Activated CD4-positive, CD25-positive, alpha-beta regulatory T cell treated with anti-CD3 and anti-CD28 coated beads, Interleukin-2, amount 50 U/mL, for 72 hours (primary cell): Measurements from ENCODE around the gene MAB21L4.

Experiments used
- DNase-seq: peaks from one replicate; pipeline ENCODE4 v3.0.0; 2021

MAB21L4 gene

GRCh38 chr2:240876475-240877251 lies 19.3 kb downstream of the MAB21L4 start:
- DNase-seq: no peak

- no peak for DNase-seq
Observed at GRCh38 chr2:240876035-240876474, 19.9 kb downstream of the MAB21L4 start.

DNA sequence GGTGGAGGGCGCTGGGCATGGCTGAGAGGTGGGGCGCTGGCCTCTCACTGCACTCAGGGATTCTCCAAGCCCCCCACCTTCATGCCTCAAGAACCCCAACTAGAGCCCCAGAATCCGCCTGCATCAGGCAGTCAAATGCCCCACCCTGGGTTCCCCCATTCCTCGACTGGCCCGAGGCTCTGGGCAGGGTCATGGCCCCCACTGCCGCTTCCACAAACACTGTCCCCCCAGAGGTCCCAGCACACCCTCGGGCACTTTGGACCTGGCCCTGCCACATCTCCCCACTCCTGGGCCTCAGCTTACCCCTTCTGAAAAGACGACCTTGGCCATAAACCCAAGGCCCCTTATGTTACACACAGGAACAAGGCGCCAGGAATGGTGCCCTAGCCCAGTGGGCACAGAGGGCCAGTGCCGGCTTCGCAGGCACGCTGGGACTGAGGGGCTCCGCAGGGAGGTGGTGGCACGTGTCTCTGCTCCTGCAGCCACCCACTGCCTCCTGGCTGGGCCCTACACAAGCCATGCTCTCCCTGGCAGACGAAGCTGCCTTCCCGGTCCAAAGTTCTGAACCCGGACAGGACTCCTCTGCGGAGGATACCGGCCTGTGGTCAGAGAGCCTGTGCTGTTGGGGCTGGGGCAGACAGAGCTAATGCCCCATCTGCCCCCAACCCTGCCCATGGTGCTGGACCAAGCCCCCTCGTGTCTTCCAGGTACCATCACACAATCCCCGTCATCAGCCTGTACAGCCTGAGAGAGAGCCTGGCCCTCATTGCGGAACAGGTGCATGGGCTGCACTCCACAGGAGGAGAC lies 20.5 kb downstream of the MAB21L4 start:
- DNase-seq: no peak

- no peak for DNase-seq
Observed at GRCh38 chr2:240874715-240875227, 21.2 kb downstream of the MAB21L4 start.

GRCh38 chr2:240873805-240874714 lies 21.9 kb downstream of the MAB21L4 start:
- no peak for DNase-seq

DNA sequence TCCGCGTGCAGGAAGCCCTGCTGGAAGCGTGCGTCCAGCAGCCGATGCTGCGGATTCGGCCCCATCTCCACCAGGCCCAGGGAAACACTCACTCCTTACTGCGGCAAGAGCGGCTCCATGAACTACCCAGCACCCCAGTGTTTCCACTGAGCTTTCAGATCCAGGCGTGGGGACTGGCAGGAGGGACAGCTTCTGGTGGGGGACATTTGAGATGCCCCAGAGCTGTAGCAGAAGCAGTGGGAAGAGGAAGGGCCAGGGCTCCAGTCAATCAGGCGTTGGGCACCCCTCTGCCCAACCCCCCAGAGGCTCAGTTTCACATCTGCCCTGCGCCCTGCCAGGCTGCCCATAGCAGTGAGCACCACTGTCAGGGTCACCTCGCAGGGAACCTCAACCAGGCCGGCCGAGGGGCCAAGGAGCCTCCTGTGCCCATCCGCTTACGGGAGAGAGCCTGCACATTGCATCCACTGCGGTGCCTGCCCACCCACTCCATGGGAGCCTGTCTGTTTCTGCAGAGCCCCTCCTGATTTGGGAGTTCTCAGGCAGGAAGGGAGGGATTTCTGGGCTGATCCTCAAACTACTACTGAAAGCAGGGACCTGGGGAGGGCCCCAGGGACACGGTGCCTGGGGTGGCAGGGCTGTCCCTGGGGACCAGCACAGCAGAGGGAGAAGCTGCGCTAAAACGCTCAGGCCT lies 22.7 kb downstream of the MAB21L4 start:
- DNase-seq: no peak

GRCh38 chr2:240872317-240873097 lies 23.4 kb downstream of the MAB21L4 start:
- no peak for DNase-seq

- DNase-seq: no peak
Observed at GRCh38 chr2:240871071-240871958, 24.6 kb downstream of the MAB21L4 start.

DNA sequence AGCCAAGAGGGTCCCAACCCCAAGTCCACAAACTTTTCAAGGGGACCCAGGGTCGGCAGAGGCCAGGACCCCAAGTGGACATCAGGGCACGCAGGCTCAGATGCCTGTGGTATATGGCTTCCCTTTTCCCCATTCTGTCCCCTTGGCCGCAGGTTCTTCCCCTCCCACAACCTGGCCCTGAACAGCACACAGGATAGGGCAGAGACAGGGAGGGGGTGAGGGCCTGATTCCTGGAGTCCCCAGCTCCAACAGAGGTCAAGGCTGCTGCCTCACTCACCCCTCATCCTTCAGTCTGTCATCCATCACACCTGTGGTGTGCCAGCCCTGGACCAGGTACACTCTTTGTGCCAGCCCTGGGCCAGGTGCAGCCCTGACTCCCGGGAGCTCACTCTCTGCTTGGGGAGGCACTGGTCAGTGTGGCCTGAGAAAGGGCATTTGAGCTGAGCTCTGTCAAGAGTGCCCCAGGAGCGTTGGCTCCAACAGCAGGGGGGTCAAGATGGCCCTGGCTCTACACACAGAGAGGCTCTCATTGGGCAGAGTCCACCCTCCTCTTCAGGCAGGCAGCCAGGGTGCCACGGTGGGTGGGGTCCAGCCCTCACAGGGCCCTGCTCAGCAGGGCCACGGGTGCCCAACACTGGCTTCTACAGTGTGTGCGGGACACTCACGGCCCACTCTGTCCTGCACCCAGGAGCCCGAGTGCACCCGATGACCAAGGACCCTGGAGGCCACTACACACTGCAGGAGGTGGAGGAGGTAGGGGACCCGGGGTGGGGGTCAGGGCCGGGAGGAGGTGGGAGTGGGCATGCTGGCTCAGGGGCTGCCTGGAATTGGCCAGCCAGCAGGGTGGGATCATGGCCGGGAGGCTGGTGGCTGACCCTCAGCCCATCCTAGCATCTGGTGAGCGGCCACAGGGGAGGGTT lies 25.7 kb downstream of the MAB21L4 start:
- DNase-seq: no peak

GRCh38 chr2:240869109-240869955 lies 26.6 kb downstream of the MAB21L4 start:
- DNase-seq: no peak

- DNase-seq: no peak
Observed at GRCh38 chr2:240868286-240869108, 27.5 kb downstream of the MAB21L4 start, which contains the start of gene AGXT. TSS of gene AGXT (plus strand) at chr2:240868824. CDS start at chr2:240868866, 42 bp downstream.

DNA sequence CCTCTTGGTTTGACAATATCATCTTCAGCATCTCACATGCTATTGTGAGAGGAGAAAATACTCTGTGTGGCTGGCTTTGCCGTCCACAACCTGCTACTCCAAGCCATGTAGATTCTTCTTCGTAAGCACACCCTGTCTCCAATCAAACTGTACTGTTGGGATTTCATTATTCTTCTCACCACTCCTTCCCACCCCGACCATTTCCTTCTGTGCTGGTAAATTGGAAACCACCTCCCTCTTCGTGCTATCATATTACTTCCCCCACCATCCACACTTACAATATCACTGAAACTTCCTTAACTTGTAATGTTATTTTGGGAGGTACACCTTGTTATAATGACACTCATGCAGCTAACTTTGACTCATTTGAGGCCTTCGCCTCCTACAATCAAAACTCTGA lies 30.6 kb downstream of the MAB21L4 start:
- no peak for DNase-seq

DNA sequence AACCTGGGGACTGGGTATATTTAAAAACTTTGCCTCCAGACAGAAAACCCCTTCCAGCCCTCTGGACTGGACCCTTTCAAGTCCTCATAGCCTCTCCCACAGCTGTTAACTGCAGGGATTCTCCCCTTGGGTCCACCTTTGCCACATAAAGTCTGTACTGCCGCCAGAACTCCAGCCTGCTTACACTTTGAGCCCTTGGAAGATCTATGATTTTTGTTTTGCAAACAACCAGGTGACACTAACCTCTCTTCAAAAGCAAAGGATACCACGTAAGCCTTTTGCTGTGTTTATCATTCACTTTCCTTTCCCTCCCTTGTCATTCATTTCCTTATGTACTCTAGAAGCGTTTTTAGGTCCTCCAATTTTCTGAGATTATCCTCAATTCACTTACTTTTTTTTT lies 31.5 kb downstream of the MAB21L4 start:
- no peak for DNase-seq

GRCh38 chr2:240861547-240861946 lies 34.4 kb downstream of the MAB21L4 start:
- DNase-seq: no peak

- no peak for DNase-seq
Observed at GRCh38 chr2:240858871-240859270, 37.1 kb downstream of the MAB21L4 start.

DNA sequence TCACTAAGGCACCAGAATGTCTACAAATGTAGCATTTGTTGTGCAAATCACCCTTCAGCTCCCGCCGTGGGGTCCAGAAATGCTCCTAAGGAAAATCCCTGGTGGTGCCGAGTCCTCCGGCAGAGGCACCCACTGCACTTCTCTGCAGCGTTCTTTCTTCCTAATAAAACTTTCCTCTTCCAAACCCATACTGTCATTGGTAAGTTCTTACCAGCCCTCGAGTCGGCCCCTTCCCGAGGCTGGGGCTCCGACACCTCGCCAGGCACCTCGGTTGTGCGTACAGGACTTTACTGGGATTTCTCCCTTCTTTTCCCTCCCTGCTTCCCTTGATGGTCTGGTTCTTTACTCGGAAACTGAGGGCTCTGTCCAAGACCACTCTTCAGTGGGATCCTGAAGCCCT lies 37.6 kb downstream of the MAB21L4 start:
- no peak for DNase-seq
